Mucosa of descending colon (tissue), 3 donors: ENCODE results near the gene CCND2. TPM values are rescaled to one million over a fixed set of nuclear protein-coding genes. Genes with fewer than 3 reads are reported as not detected.

Source experiments
- ATAC-seq: fragments of 200-7000 bp; cut with Tn5 transposase; one replicate; pipeline ENCODE4 v1.9.1; 2020; ENCODE audit warnings: mild to moderate bottlenecking, moderate library complexity
- DNase-seq, 3 donors: peaks; one replicate each; pipeline ENCODE4 v3.0.0-alpha.2; 2020
- H3K36me3 ChIP-seq: fragments of 200-600 bp; one replicate; pipeline ENCODE4 v1.8.0; 2021; ENCODE audit warnings: low read depth, mild to moderate bottlenecking
- H3K4me1 ChIP-seq: fragments of 200-600 bp; one replicate; pipeline ENCODE4 v1.8.0; 2021; ENCODE audit warnings: low read depth, mild to moderate bottlenecking
- H3K4me3 ChIP-seq: fragments of 200-600 bp; one replicate; pipeline ENCODE4 v1.8.0; 2021; ENCODE audit warnings: mild to moderate bottlenecking
- H3K9me3 ChIP-seq: fragments of 200-600 bp; one replicate; pipeline ENCODE4 v1.8.0; 2021; ENCODE audit warnings: mild to moderate bottlenecking
- intact Hi-C, 2 donors: fragments of 100-400 bp; cut with DNase I in 1 of 2; cut with micrococcal nuclease in 1 of 2; formaldehyde crosslinking; loops; one replicate each; pipeline versions ENCODE4 v1.11.0 to v1.11.1; 2022; cut with DNase I, micrococcal nuclease
- total RNA-seq, 3 donors: library from RNA; stranded (reverse); fragmentation: NEBNext Ultra II Directional in 2 of 3; extraction: Animal tissue kit (Norgen Biotek cat#: 25700) in 2 of 3; gene quantifications; one replicate each; pipeline versions ENCODE4 v1.2.1 to v1.2.4, GENCODE V29; 2021 to 2023
- TF ChIP-seq, protein P1 (sequence below): fragments of 200-600 bp; IDR thresholded peaks from one replicate; pipeline ENCODE4 v1.8.0; 2022; ENCODE audit warnings: antibody characterized with exemption, mild to moderate bottlenecking
- donor health status: DM: no; HTN: no; CAD: no; lungs with moderate emphysema.
- donor health status: DM: no; HTN: no; CAD: no.
- donor health status: DM: no; HTN: yes; CAD: no.

CCND2 gene
- total RNA-seq, 3 donors from 2014 or later: 105 to 236 (median 130) TPM

DNA sequence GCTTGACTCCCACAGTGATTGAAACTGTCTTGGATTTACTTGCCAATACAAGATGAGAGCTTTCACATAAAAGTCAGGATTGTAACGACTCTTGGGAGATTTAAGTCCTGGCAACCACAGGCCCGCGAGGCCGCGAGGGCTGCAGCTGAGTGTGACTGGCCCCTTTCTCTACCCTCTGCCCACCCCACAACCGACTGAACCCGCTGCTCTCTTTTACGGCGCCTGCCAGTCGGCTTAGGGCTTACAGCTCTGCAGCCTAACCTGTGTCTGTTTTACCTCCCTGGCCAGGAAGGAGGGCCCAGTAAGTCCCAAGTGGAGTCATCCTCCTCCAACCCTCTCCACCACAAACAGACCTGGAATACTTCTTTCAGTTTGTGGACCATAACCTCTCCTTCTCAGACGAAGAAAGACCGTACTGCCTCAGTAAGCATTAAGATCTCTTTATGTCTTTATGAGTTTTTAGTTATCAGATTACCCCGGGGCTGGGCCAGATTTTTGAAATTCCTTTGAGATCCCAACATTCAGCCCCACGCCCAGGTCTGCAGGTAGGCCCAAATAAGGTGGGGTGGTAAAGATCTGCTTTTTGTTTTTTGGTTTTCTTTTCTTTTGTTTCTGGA, 34.9 kb downstream of the CCND2 start:
- Histone ChIP-seq H3K4me1 (peaks cover 8% of the 10 kb centered on the region), H3K36me3 (no peaks in the 10 kb centered on the region), H3K9me3 (no peaks in the 10 kb centered on the region), H3K4me3 (no peak overlapping the region)
- TF ChIP-seq, protein P1, sequence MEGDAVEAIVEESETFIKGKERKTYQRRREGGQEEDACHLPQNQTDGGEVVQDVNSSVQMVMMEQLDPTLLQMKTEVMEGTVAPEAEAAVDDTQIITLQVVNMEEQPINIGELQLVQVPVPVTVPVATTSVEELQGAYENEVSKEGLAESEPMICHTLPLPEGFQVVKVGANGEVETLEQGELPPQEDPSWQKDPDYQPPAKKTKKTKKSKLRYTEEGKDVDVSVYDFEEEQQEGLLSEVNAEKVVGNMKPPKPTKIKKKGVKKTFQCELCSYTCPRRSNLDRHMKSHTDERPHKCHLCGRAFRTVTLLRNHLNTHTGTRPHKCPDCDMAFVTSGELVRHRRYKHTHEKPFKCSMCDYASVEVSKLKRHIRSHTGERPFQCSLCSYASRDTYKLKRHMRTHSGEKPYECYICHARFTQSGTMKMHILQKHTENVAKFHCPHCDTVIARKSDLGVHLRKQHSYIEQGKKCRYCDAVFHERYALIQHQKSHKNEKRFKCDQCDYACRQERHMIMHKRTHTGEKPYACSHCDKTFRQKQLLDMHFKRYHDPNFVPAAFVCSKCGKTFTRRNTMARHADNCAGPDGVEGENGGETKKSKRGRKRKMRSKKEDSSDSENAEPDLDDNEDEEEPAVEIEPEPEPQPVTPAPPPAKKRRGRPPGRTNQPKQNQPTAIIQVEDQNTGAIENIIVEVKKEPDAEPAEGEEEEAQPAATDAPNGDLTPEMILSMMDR: no peak
- intact Hi-C loops: loop anchor here in 1 of 2 donors (10.0 kb wide), 1 partner anchor 116 kb away; no protein-coding TSS in a partner anchor
- DNase-seq (no peak), ATAC-seq (no peak)

DNA sequence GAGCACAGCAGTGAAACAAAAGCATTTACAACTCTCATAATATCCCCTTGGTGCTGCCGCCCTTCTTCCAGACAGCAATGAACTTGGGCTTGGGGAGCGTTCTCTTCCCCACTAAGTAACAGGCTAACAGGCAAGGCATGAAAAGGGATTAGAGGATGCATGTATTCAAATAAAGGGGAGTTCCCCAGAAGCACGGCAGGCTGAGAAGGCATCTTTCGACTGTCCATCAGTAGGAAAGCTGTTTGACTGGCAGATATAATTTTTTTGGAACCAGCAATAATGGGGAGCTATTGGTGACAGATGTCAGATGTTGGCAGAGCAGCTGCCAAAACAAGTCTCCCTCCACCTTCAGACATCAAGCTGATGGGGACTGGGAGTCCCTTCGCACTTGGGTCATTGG, 38.2 kb downstream of the CCND2 start:
- no peaks in the 10 kb centered on the region for H3K36me3 ChIP-seq
- DNase-seq (no peak), ATAC-seq (no peak)
- no peak overlapping the region for H3K4me3 ChIP-seq
- TF ChIP-seq, protein P1: no peak
- no peaks in the 10 kb centered on the region for H3K9me3 ChIP-seq
- H3K4me1 ChIP-seq: no peaks in the 10 kb centered on the region
- intact Hi-C loops: no loop called here

DNA sequence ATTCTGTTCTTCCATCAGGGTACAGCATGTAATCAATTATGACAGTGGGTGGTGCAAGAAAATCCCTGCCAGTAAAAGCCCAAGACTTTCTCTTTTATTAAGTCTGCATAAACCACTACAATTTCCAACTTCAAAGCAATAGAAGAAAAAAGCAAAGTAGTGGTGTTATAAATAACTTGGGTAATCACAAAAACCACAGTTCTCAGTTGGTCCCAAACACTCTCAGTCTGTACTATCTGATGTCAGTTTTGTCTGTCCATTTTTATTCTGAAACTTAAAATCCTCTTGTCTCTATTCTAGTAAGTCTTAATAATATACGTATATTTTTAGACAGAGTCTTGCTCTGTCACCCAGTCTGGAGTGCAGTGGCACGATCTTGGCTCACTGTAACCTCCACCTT, 38.7 kb downstream of the CCND2 start:
- TF ChIP-seq, protein P1: no peak
- H3K9me3 ChIP-seq: no peaks in the 10 kb centered on the region
- H3K36me3 ChIP-seq: no peaks in the 10 kb centered on the region
- no peak for ATAC-seq
- intact Hi-C loops: no loop called here
- no peak overlapping the region for H3K4me3 ChIP-seq
- DNase-seq: no peak
- H3K4me1 ChIP-seq: no peaks in the 10 kb centered on the region

DNA sequence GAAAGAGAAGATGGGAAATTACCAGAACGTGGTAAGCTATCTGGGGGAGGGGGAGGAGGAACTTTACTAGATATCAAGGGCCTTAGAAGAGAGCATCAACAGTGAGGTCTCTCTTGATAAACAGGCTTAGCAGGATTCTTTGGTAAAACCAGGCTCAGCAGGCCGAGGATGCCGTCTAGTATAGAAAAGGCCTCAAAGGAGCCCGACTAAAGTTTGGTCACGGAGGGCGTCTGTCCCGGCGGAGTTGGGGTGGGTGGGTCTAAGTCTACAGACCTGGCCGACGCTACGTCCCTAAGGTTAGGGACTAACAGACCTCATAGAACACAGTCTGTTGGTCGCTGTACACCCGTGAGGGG, 46.9 kb downstream of the CCND2 start:
- peak; percentile 33 for ATAC-seq
- peaks cover 11% of the 10 kb centered on the region for H3K4me1 ChIP-seq
- TF ChIP-seq, protein P1: no peak
- DNase-seq: no peak
- H3K36me3 ChIP-seq: no peaks in the 10 kb centered on the region
- peak overlapping the region; percentile 11 for H3K4me3 ChIP-seq
- intact Hi-C loops: no loop called here
- no peaks in the 10 kb centered on the region for H3K9me3 ChIP-seq

DNA sequence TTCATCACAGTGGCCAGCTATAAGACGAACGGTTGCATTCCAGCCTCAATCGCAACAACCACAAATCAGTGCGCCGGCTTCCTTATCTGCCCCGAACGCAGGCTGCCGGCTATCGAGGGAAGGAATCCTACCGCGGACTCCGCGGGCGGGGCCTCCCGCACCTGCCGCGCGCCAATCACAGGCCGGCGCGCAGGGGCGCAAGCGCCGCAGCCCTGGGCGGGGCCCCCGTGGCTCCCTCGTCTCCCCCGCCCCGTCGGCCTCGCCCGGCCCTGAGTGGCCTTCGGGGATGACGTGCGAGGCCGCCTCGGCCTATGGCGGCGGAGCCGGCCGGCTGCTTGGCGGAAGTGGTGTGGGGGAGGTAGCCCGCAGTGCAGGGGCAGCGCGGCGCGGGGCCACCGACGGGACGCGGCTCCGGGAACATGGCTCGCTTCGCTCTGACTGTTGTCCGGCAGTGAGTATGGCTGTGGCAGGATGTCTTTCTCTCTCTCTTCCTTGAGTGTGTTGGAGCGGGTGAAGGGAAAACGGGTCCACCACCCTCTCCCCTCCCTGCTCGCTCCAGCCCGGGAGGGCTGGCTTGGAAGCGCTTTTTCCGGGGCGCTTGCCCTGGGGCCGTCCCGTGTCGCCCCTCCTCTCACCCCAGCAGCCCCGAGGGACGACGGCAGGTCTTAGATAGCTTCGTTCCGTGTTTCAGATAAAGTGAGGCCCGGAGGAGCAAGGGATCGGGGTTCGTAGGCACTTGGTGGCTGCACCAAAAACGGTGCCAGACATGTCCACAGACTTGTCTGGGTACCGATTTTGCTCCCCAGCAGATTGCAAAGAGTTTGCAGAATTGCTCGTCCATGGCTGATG, 47.5 kb downstream of the CCND2 start, which contains the start of gene TIGAR:
TIGAR (plus strand) TSS at position 361 of the 849 bp plus-strand sequence; CDS start at position 420, 59 bp downstream.
- Histone ChIP-seq H3K9me3 (no peaks in the 10 kb centered on the region), H3K4me1 (peaks cover 11% of the 10 kb centered on the region), H3K4me3 (peak within 1 kb of the TSS; percentile 80), H3K36me3 (no peaks in the 10 kb centered on the region)
- TF ChIP-seq, protein P1: no peak
- DNase-seq (peak; percentile 94 to 96 (median 95)), ATAC-seq (peak; percentile 99)
- intact Hi-C loops: no loop called here
